Activated CD8-positive, alpha-beta memory T cell treated with anti-CD3 and anti-CD28 coated beads, Interleukin-2, amount 50 U/mL, for 4 hours (primary cell): ENCODE results near the gene PHF20.
"Not testable (repeated sequence)": the region's sequence is repeated elsewhere in the genome, so short reads cannot be mapped to it uniquely, and the experiment has no call there.

Source experiments
- DNase-seq: peaks from one replicate; pipeline ENCODE4 v3.0.0-alpha.2; 2020

The PHF20 gene

GRCh38 chr20:35891375-35891774 lies 119.6 kb downstream of the PHF20 start:
- no peak for DNase-seq

- DNase-seq = no peak
Observed at GRCh38 chr20:35892871-35893270, 121.1 kb downstream of the PHF20 start.

GRCh38 chr20:35893942-35894341 lies 122.1 kb downstream of the PHF20 start:
- DNase-seq = no peak

- DNase-seq = not testable (repeated sequence)
Observed at GRCh38 chr20:35895516-35895915, 123.7 kb downstream of the PHF20 start.

- no peak for DNase-seq
Observed at GRCh38 chr20:35899064-35899463, 127.2 kb downstream of the PHF20 start.

GRCh38 chr20:35901230-35901629 lies 129.4 kb downstream of the PHF20 start:
- not testable (repeated sequence) for DNase-seq

- DNase-seq = no peak
Observed at GRCh38 chr20:35901678-35902544, 130.1 kb downstream of the PHF20 start.

GRCh38 chr20:35902545-35902941 lies 130.7 kb downstream of the PHF20 start:
- no peak for DNase-seq

GRCh38 chr20:35903843-35904242 lies 132.0 kb downstream of the PHF20 start:
- no peak for DNase-seq

- no peak for DNase-seq
Observed at GRCh38 chr20:35904982-35905663, 133.3 kb downstream of the PHF20 start.

- no peak for DNase-seq
Observed at GRCh38 chr20:35907017-35907701, 135.3 kb downstream of the PHF20 start.

- no peak for DNase-seq
Observed at GRCh38 chr20:35908007-35908406, 136.2 kb downstream of the PHF20 start.

GRCh38 chr20:35909176-35909575 lies 137.4 kb downstream of the PHF20 start:
- no peak for DNase-seq

- no peak for DNase-seq
Observed at GRCh38 chr20:35909796-35910195, 138.0 kb downstream of the PHF20 start.

- no peak for DNase-seq
Observed at GRCh38 chr20:35910254-35910653, 138.4 kb downstream of the PHF20 start.

- DNase-seq = no peak
Observed at GRCh38 chr20:35912881-35913280, 141.1 kb downstream of the PHF20 start.

- DNase-seq = no peak
Observed at GRCh38 chr20:35917077-35917476, 145.3 kb downstream of the PHF20 start.

GRCh38 chr20:35918021-35918420 lies 146.2 kb downstream of the PHF20 start:
- no peak for DNase-seq

- no peak for DNase-seq
Observed at GRCh38 chr20:35920523-35920922, 148.7 kb downstream of the PHF20 start.

- no peak for DNase-seq
Observed at GRCh38 chr20:35929301-35929700, 157.5 kb downstream of the PHF20 start.

- no peak for DNase-seq
Observed at GRCh38 chr20:35934050-35934449, 162.2 kb downstream of the PHF20 start.

GRCh38 chr20:35939264-35939663 lies 167.4 kb downstream of the PHF20 start:
- no peak for DNase-seq

GRCh38 chr20:35941620-35942019 lies 169.8 kb downstream of the PHF20 start:
- no peak for DNase-seq

- DNase-seq = no peak
Observed at GRCh38 chr20:35942243-35942642, 170.4 kb downstream of the PHF20 start.
